ENCODE results near the gene XRCC1. TPM values are rescaled to one million over a fixed set of nuclear protein-coding genes. Genes with fewer than 3 reads are reported as not detected.

The XRCC1 gene
- total and polyA plus RNA-seq, 2 of the 4 experiments (the other 2 are of a cell fraction) = 12.5 to 21.3 TPM

DNA sequence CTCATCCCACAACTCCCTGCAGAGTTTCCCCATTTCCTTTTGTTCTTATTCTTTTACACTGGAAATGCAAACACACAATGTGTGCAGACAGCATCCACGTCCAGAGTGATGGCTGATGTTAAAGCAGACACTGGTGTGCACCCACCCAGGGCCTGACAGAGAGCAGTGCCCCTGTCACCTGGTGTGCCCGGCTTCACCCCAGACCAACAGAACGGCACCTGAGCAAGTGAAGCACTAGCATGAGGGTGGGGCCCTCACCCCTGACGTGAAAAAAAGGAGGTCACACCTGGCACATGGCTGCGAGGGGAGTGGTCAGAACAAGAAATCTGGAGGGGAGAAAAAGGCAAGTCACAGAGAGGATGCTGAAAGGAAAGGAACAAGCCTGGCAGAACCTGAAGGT is 30.1 kb downstream of the XRCC1 start:
- Histone ChIP-seq H3K4me3 (ENCODE audit: insufficient read depth, low read depth, low read length) (no peak overlapping the region), H4K8ac (ENCODE audit: low read depth in 2 of 2, low read length in 2 of 2) (no peak overlapping the region), H3K27me3 (ENCODE audit: control insufficient read depth, insufficient read depth, low read length) (no peaks in the 10 kb centered on the region), H3K36me3 (ENCODE audit: control insufficient read depth, insufficient read depth, low read length) (peaks cover 33% of the 10 kb centered on the region), H2BK120ac (ENCODE audit: low read depth, low read length) (no peak overlapping the region), H3K18ac (ENCODE audit: low read depth, low read length) (no peak overlapping the region), H3K4me2 (ENCODE audit: low read depth, low read length) (no peak overlapping the region), H2AK9ac (replicated peaks; ENCODE audit: low read depth, low read length, poor library complexity) (peak overlapping the region; percentile 72), H4K91ac (ENCODE audit: insufficient read depth, low read depth, low read length) (no peak overlapping the region), H2AK5ac (ENCODE audit: low read depth, low read length) (no peak overlapping the region), H2AFZ (replicated peaks; ENCODE audit: low read length, poor library complexity) (no peak overlapping the region), H4K20me1 (ENCODE audit: insufficient read depth, low read length) (no peaks in the 10 kb centered on the region), H3K23ac (ENCODE audit: low read depth, low read length) (no peak overlapping the region), H2BK5ac (ENCODE audit: low read depth, low read length, poor library complexity, severe bottlenecking) (no peak overlapping the region), H3K14ac (replicated peaks; ENCODE audit: low read depth, low read length) (no peak overlapping the region), H3K4ac (ENCODE audit: low read depth, low read length) (no peak overlapping the region), H4K5ac (ENCODE audit: low read depth, low read length) (no peak overlapping the region), H3K27ac (ENCODE audit: insufficient read depth, low read length) (no peak overlapping the region), H2BK15ac (ENCODE audit: low read depth, low read length) (no peak overlapping the region), H3K56ac (ENCODE audit: extremely low read depth, insufficient read depth, low read length) (no peak overlapping the region), H3K9me3 (ENCODE audit: control insufficient read depth, insufficient read depth, low read length) (no peaks in the 10 kb centered on the region), H3K79me1 (ENCODE audit: low read depth in 1 of 2, low read length in 2 of 2) (no peaks in the 10 kb centered on the region), H2BK20ac (ENCODE audit: low read depth, low read length) (no peak overlapping the region), H3K9me1 (ENCODE audit: insufficient read depth, low read length) (no peaks in the 10 kb centered on the region), H3K4me1 (ENCODE audit: control insufficient read depth, insufficient read depth, low read length) (no peaks in the 10 kb centered on the region), H3K9ac (ENCODE audit: low read depth, low read length) (no peak overlapping the region)
- dilution Hi-C loops (cut with HindIII; ENCODE audit: low sequenced_read_pairs, unreplicated experiment) = no loop called here
- no TSS peak for BruUV-seq (replicated peaks)
- CTCF ChIA-PET = interaction anchor here (0.5 kb wide), 1 partner anchor 10 kb away, joined by 4 read pairs; no protein-coding TSS in a partner anchor
- WGBS, 2 experiments (ENCODE audit: extremely low coverage in 2 of 2, insufficient read length in 1 of 2) = 83% methylated on average over 2 of the region's 5 CpGs; no CpG with 5 or more reads in 1 of the 2 experiments
- in situ Hi-C loops (cut with MboI; ENCODE audit: low sequenced_read_pairs) = no loop called here
- intact Hi-C loops (cut with micrococcal nuclease) = no loop called here
- no peak for DNase-seq
- TF ChIP-seq, protein P1, sequence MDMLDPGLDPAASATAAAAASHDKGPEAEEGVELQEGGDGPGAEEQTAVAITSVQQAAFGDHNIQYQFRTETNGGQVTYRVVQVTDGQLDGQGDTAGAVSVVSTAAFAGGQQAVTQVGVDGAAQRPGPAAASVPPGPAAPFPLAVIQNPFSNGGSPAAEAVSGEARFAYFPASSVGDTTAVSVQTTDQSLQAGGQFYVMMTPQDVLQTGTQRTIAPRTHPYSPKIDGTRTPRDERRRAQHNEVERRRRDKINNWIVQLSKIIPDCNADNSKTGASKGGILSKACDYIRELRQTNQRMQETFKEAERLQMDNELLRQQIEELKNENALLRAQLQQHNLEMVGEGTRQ (IDR thresholded peaks at IDR 0.05; ENCODE audit: low read depth, low read length) = no peak
- TF ChIP-seq SMC3 (IDR thresholded peaks at IDR 0.05; ENCODE audit: low read depth, low read length) = no peak
- no peak for TF ChIP-seq MAZ (IDR thresholded peaks at IDR 0.05; ENCODE audit: borderline replicate concordance, low read depth, low read length)
- no peak for TF ChIP-seq RAD21 (IDR thresholded peaks at IDR 0.05; ENCODE audit: low read length)
- no peak for TF ChIP-seq BHLHE40 (IDR thresholded peaks at IDR 0.05; ENCODE audit: low read depth, low read length)
- POLR2A ChIA-PET (ENCODE audit: unreplicated experiment) = no interaction called here
- no peak for ATAC-seq (ENCODE audit: low read depth)
